Raji (cell line): ENCODE data around the gene EXOC3L4.

Experiments
- POLR2A ChIP-seq: IDR thresholded peaks from 2 replicates; pipeline ENCODE4 v1.6.1; 2011; ENCODE audit warnings: low read depth, low read length, control low read depth; ENCODE audit not compliant: insufficient read depth

The EXOC3L4 gene

DNA sequence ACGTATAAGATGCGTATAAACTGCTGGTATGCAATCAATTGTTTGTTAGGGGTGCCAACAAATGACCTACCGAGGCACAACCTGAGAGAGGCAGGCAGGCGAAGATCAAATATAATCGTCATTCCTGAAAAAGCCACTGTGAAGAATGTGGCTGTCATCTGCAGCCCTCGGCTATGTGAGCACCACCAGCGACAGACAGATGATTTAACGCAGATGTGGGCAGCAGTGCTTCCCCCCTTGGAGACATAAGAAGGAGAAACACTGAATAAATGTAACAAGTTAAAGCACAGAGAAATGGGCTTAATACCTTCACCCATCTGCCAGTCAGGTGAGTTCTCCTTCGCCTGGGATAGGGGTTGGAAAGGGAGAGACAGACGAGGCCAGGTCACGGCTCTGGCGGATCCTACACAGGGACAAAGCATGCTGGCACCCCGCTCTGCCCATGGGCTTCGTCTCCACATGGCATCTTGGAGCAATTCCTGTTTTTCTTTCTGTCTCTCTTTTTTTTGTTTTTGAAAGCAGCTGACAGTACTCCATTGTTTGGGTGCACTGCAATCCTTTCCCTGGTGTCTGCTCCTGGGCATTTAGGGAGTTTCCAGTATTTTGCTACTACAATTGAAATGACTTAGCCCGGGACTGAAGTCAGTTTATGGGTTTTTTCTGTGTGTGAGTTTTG, 56.9 kb downstream of the EXOC3L4 start:
- TF ChIP-seq POLR2A: no peak

GRCh38 chr14:103155010-103155409, 60.5 kb downstream of the EXOC3L4 start:
- TF ChIP-seq POLR2A: no peak

DNA sequence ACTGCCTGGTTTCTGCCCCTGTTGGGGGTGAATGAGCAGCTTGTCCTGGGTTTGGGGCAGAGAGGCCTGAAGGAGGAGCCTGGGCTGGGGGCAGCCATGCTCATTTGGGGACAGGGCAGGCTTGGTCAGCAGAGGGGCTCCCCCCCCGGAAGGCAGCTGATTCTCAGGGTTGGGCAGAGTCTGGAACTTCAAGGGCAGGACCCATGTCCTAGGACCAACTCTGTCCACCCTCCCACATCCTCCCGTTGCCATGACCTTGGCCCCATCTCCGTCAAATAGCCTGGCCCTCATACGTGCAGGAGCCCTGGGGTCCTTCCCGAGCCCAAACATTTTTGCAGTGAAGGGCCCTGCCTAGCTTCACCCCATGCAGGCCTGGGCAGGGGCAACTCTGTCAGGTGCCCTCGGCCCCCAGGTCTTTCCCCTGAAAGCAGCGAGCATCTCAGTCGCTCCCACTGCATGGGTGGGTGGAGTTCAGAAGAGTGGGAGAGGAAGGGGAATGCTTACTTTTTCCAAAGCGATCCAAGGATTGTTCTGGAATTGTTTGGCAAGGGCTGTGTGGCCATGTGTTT, 61.4 kb downstream of the EXOC3L4 start:
- no peak for TF ChIP-seq POLR2A

DNA sequence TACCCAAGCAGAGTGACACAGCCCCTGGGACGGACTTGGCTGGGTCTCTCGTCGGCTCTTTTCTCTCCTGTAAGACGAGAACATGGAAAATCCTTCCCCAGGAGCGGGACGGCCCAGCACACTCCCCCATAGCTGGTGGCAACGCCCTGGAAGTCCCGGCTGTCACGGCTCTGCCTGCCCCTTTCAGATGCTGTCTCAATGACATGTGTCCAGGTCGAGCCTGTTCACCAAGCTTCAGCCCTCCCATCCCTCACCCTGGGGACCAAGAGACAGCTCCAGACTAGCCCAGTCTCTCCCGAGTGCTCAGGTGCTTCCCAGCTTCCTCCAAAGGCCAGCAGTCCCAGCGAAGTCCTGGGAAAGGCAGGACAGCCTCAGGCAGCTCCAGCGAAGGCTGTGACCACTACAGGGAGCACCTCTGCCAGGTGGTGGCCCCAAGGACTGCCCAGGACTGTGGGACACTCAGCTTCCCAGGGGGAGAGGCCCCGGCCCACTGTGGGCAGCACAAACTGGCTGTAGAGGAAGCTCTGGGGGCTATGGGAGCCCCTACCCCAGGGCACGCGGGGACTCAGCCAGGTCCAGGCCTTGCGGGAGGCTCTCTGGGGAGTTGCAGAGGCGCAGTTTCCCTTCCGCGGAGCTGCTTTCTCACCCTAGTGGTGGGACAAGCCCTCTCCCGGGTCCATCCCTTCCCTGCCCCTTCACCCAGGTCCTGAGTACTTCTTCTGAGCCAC, 62.3 kb downstream of the EXOC3L4 start:
- TF ChIP-seq POLR2A: no peak

DNA sequence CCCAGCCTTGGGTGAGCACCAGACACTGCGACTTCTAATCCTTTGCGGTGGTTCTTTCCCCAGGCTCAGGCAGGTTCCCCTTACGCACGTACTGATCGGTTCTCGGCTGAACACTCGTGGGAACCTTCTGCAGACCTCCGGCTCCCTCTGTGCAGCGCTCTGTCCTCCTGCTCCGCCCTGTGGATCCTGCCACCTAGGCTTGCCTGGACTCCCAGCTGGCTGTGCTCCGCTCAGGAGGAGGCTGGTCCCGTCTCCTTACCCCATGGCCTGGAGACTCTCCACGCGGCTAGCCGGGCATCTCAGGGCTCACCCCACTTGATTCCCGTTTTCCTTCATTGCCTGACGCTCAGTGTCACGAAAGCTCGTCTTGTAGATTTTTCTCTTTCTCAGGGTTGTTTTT, 63.4 kb downstream of the EXOC3L4 start:
- no peak for TF ChIP-seq POLR2A

DNA sequence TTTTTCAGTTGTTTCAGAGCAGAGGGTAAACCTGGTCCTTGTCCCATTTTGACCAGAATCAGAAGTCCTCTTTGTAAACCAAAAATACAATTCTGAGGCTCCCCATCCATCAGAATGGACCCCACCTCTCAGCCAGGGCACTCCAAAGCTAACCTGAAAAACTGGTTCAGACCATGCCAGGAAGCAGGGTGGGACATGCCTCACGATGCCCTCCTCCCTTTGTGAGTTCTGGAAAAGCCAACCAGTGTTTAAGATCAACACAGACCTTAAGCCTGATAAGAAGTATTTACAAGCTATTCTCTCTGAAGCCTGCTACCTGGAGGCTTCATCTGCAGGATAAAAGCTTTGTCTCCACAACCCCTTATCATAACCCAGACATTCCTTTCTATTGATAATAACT, 64.2 kb downstream of the EXOC3L4 start:
- no peak for TF ChIP-seq POLR2A
